Measurements from ENCODE around the gene COL26A1. TPM values are rescaled to one million over a fixed set of nuclear protein-coding genes. Genes with fewer than 3 reads are reported as not detected.
"Not testable (repeated sequence)": the region's sequence is repeated elsewhere in the genome, so short reads cannot be mapped to it uniquely, and the experiment has no call there.

The COL26A1 gene
- total RNA-seq, 2 donors from 2014 or later, result not detected

GRCh38 chr7:101595766-101596537, 233.3 kb downstream of the COL26A1 start:
- intact Hi-C loops (cut with DNase I, micrococcal nuclease), result no loop called here
- DNase-seq (no peak), ATAC-seq (no peak)

DNA sequence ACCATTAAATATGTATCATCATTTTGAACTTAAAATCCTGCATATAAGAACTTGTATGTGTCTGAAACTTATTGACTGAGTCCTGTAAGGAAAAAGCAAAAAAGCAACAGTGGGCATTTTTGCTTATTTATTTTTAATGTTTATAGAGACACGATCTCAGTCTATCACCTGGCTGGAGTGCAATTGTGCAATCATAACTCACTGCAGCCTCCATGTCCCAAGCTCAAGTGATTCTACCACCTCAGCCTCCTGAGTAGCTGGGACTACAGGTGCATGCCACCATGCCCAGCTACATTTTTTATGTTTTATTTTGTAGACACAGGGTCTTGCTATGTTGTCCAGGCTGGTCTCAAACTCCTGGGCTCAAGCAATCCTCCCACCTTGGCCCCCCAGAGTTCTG, 234.2 kb downstream of the COL26A1 start:
- DNase-seq, result no peak
- intact Hi-C loops (cut with DNase I, micrococcal nuclease), result no loop called here
- no peak for ATAC-seq

GRCh38 chr7:101597941-101598340, 235.3 kb downstream of the COL26A1 start:
- DNase-seq (no peak), ATAC-seq (no peak)
- intact Hi-C loops (cut with DNase I, micrococcal nuclease), result no loop called here

DNA sequence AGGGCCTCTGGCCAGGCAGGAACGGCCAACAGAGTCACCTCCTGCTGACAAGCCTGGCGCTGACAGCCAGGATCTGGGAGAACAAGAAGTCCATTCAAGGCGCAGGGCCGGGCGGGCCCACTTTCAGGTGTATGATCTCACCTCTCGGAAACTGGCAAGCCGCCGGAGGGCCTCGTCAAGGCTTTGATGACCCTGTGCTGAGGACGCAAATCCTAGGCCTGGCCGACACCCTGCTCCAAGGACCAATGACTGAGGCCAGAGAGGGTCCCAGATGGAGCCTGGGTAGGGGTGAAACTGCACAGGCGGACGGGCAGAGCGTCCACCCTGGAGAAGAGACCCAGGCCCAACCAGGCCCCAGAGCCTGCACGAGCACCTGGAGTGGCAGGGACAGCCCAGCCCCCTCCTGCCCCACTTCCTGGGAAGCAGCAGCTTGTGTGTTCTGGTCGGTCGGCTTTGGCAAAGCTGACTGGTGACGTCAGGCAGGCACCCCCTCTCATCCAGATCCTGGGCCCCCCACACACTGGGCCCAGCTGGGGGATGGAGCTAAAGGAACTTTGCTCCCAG, 235.8 kb downstream of the COL26A1 start:
- intact Hi-C loops (cut with DNase I, micrococcal nuclease), result no loop called here
- ATAC-seq (peak; percentile 88), DNase-seq (peak; percentile 89 to 91)

DNA sequence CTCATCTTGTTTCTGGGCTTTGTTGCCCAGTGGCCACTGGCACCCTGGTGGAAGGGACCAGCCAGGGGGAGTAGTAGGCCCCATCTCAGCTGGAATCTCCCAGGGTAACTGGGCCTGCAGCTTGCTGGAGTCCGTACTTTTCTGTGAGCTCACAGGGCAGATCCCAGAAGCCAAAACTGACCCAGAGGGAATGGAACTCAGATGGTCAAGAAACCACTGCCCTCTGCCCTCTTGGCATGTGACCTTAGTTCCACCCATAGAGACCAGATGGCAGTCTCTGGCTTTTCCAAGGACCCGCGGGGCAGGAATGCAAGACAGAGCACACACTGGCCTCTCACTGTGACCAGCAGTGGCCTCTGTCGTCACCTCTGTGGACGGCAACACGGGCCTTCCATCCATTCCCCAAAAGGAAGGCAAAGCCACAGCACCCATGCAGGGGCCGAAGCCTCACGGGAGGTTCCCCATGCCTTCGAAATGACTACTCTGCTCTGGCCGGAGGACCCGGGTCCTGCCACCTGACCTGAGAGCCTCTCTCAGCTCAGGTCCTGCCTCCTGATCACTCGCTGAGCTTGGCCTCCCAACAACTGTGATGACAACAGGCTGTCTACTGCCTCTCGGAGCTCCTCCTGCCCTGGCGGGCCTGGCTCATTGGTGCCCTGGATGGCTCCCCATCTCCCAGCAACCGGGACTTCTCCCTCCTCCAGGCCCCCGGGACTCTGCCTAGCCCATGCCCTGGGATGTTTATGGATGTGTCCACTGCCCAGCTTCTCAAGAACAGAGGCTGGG, 236.5 kb downstream of the COL26A1 start:
- ATAC-seq (peak; percentile 2), DNase-seq (no peak)
- intact Hi-C loops (cut with DNase I, micrococcal nuclease), result no loop called here

- intact Hi-C loops (cut with DNase I, micrococcal nuclease), result no loop called here
- DNase-seq (no peak), ATAC-seq (no peak)
These were observed 237.1 kb downstream of the COL26A1 start for GRCh38 chr7:101599787-101600186.

GRCh38 chr7:101602082-101602481, 239.4 kb downstream of the COL26A1 start:
- DNase-seq, result no peak
- no peak for ATAC-seq
- intact Hi-C loops (cut with DNase I, micrococcal nuclease), result no loop called here

- intact Hi-C loops (cut with DNase I, micrococcal nuclease), result no loop called here
These were observed 240.0 kb downstream of the COL26A1 start for GRCh38 chr7:101602484-101603241.

DNA sequence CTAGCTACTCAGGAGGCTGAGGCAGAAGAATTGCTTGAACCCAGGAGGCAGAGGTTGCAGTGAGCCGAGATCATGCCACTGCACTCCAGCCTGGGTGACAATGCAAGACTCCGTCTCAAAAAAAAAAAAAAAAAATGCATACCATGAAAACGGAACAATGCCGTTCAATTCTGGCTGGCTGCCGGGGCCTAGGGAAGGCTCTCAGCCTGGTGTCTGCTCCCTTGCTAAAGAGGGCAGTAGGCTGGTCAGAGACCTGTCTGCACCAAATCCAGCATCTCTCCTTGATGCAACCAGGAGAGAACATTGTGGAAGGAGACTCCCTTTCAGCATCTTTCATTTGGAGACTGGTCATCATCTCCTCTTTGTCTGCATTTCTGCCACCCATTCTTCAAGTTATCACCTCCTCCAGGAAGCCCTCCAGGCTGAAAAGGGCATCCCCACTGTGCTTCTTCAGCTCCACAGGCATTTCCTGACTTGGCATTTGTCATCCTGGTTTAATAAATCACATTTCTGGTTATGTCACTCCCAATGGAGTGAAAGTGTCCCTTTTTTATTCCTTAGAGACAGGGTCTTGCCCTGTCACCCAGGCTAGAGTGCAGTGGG, 241.8 kb downstream of the COL26A1 start:
- no peak for DNase-seq
- ATAC-seq, result no peak
- intact Hi-C loops (cut with DNase I, micrococcal nuclease), result no loop called here

More at GRCh38 chr7:101602484-101603241, 240.0 kb downstream of the COL26A1 start:
- peak; percentile 73 for ATAC-seq
- DNase-seq, result peak; percentile 54 to 85

DNA sequence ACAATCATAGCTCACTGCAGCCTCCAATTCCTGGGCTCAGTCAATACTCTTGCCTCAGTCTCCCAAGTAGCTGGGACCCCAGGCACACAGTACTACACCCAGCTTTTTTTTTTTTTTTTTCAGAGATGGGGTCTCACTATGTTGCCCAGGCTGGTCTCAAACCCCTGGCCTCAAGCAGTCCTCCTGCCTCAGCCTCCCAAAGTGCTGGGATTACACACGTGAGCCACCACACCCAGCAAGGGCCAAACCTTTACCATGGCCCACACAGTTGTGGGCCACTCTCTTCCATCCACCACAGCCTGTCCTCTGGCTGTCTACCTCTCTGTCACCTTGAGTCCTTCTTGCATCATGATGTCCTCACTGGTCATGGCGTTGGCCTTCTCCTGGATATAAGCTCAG, 242.3 kb downstream of the COL26A1 start:
- intact Hi-C loops (cut with DNase I, micrococcal nuclease); DNase-seq; ATAC-seq: not testable (repeated sequence)

- no peak for ATAC-seq
- no peak for DNase-seq
- intact Hi-C loops (cut with DNase I, micrococcal nuclease), result no loop called here
These were observed 243.2 kb downstream of the COL26A1 start for GRCh38 chr7:101605611-101606497.

DNA sequence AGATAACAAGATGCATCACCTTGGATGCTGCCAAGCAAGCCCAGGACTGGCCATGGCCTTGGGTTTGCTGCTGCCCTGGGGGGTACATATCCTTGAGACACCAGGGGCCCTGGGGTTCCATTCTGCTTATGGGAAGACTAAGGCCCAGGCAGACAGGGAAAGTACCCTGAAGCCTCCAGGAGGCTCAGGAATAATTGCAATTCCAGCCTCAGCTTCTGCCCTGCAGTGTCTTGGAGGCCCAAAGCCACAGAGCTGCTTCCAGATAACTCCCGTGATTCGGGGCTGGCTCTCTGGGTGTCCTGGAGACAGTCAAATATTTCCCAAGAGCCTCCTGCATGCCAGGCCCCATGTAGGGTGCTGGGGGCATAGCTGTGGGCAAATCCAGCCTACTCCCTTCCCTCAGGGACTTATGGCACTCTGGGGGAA, 243.8 kb downstream of the COL26A1 start:
- intact Hi-C loops (cut with DNase I, micrococcal nuclease), result no loop called here
- ATAC-seq, result no peak
- DNase-seq, result no peak

Other genes starting within 250 kb of the COL26A1 start
- 1 to 10 TPM; 1.8 to 3.1 TPM for gene SERPINE1, start 235.8 kb upstream of the COL26A1 start, total RNA-seq
- 10 to 100 TPM; 70.5 to 84.8 TPM for gene AP1S1, start 208.4 kb upstream of the COL26A1 start, total RNA-seq
- under 1 TPM; 0.40 to 0.73 TPM for gene VGF, start 197.3 kb upstream of the COL26A1 start, total RNA-seq
- not detected for gene NAT16, start 182.6 kb upstream of the COL26A1 start, total RNA-seq
- 10 to 100 TPM; 43.1 to 62.4 TPM for gene MOGAT3, start 161.8 kb upstream of the COL26A1 start, total RNA-seq
- gene PLOD3, start 145.3 kb upstream of the COL26A1 start, total RNA-seq, result 10 to 100 TPM; 81.9 to 85.9 TPM
- 10 to 100 TPM; 85.3 to 92.9 TPM for gene ZNHIT1, start 144.7 kb upstream of the COL26A1 start, total RNA-seq
- gene CLDN15, start 125.1 kb upstream of the COL26A1 start, total RNA-seq, result 10 to 100 TPM; 22.1 to 30.8 TPM
- gene FIS1, start 117.8 kb upstream of the COL26A1 start, total RNA-seq, result 100 to 1,000 TPM; 150 to 156 TPM
- gene IFT22, start 41.1 kb upstream of the COL26A1 start, total RNA-seq, result 1 to 10 TPM; 6.0 to 9.1 TPM